22Rv1 (cell line): ENCODE results near the gene AIF1.

Experiments
- ZFX ChIP-seq: fragments of 450-650 bp; IDR thresholded peaks from 2 replicates; pipeline ENCODE4 v1.6.1; 2017; ENCODE audit warnings: antibody characterized with exemption, borderline replicate concordance
- TF ChIP-seq, protein P1 (sequence below): fragments of 450-650 bp; IDR thresholded peaks from 2 replicates; pipeline ENCODE4 v1.5.1; 2017; ENCODE audit warnings: mild to moderate bottlenecking

DNA sequence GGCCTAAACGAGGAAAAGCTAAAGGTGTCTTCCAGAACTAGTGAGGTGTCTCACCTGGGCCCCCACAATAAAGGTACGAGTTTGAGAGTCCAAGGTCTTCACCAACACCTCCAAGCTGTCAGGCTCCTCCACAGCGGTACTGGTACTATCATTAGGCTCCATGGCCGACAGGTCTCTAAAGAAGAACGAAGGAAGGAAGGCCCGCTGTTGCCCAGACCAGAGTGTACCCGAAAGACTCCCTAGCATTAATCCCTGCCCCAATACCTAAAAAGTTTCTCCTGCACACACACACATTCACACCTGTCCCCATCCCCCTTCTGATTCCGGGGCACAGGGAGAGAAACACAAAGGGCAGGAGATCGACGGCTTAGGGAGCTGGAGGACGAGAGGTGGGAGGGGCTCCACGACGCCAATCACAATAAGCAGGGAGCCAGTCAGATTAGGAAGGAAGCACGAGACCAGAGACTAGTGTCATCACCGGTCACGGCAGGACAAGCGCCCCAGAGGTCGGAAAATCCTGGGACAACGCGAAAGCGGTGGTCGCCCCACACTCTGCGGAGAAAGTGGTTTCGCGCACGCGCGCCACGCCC, 36.7 kb downstream of the AIF1 start:
- TF ChIP-seq, protein P1, sequence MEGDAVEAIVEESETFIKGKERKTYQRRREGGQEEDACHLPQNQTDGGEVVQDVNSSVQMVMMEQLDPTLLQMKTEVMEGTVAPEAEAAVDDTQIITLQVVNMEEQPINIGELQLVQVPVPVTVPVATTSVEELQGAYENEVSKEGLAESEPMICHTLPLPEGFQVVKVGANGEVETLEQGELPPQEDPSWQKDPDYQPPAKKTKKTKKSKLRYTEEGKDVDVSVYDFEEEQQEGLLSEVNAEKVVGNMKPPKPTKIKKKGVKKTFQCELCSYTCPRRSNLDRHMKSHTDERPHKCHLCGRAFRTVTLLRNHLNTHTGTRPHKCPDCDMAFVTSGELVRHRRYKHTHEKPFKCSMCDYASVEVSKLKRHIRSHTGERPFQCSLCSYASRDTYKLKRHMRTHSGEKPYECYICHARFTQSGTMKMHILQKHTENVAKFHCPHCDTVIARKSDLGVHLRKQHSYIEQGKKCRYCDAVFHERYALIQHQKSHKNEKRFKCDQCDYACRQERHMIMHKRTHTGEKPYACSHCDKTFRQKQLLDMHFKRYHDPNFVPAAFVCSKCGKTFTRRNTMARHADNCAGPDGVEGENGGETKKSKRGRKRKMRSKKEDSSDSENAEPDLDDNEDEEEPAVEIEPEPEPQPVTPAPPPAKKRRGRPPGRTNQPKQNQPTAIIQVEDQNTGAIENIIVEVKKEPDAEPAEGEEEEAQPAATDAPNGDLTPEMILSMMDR = no peak
- no peak for TF ChIP-seq ZFX
